SIG-M5 treated with dmso at 0.1 percent for 504 hours (cell line): ENCODE data around the gene ZFHX2.

Experiments used
- DNase-seq: peaks from one replicate; lab custom pipeline; 2025; ENCODE audit not compliant: unreplicated experiment; lab: John Stamatoyannopoulos, UW

ZFHX2 gene

DNA sequence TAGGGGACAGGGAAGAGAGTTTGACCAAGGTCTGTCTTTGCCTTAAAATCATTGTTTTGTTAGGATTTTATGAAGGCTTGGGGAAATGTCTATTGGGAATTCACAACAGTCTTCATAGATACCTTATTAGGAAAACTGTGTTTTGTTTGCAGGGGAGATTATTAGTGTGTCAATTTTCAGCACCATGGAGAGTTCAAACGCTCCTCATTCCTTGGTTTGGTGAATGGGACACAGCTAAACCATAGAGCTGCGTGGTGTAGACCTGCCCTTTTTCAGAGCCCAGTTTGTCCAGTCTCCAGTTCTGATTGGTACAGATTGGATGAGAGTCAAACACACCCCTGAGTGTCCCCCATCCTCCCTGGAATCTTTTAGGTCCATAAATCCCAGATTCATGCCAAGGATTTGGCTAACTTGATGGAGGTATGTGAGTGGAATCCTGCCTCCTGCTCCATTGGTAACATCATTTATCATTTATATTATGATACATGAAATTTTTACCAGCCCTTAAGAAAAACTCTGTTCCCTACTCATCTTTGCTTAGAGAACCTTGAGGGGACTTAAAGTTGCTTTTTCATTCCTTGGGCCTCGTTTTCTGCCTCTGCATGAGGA, 70.1 kb downstream of the ZFHX2 start:
- DNase-seq, result no peak

- peak; percentile 53 for DNase-seq
Observed at GRCh38 chr14:23478109-23478759, 73.3 kb downstream of the ZFHX2 start.

GRCh38 chr14:23470947-23471346, 80.6 kb downstream of the ZFHX2 start:
- no peak for DNase-seq
